H1 (cell line): Measurements from ENCODE around the gene GRIN3A. TPM values are rescaled to one million over a fixed set of nuclear protein-coding genes. Genes with fewer than 3 reads are reported as not detected.

Experiments
- BACH1 ChIP-seq: IDR thresholded peaks from 2 replicates; pipeline ENCODE4 v1.6.1; 2012; ENCODE audit warnings: low read length, improper control_type of control experiment
- EZH2 ChIP-seq: fragments of 200-600 bp; sonication (generic); IDR thresholded peaks from 2 replicates; pipeline ENCODE4 v1.7.1; 2012; ENCODE audit warnings: low read depth, mild to moderate bottlenecking, moderate library complexity, low read length, inconsistent platforms; ENCODE audit not compliant: severe bottlenecking
- KDM1A ChIP-seq: fragments of 200-600, 300-600 bp; sonication (generic); IDR thresholded peaks from 2 replicates; pipeline ENCODE4 v1.7.1; 2016; ENCODE audit warnings: mild to moderate bottlenecking, low read length, borderline replicate concordance
- RFX5 ChIP-seq: IDR thresholded peaks from 2 replicates; pipeline ENCODE4 v1.6.1; 2011; ENCODE audit warnings: low read depth, low read length, improper control_type of control experiment, borderline replicate concordance
- SAP30 ChIP-seq: fragments of 300-600 bp; sonication (generic); IDR thresholded peaks from 2 replicates; pipeline ENCODE4 v1.7.1; 2012; ENCODE audit warnings: low read length, moderate library complexity, mild to moderate bottlenecking, inconsistent platforms; ENCODE audit not compliant: insufficient read depth, insufficient replicate concordance
- SIX5 ChIP-seq: IDR thresholded peaks from 2 replicates; pipeline ENCODE4 v1.6.1; 2011; ENCODE audit warnings: mild to moderate bottlenecking, low read depth, low read length
- SRF ChIP-seq: IDR thresholded peaks from 2 replicates; pipeline ENCODE4 v1.6.1; 2011; ENCODE audit warnings: mild to moderate bottlenecking, low read depth, low read length, moderate library complexity
- TBP ChIP-seq: IDR thresholded peaks from 2 replicates; pipeline ENCODE4 v1.6.1; 2011; ENCODE audit warnings: low read depth, low read length, improper control_type of control experiment
- TEAD4 ChIP-seq: IDR thresholded peaks from 2 replicates; pipeline ENCODE4 v1.6.1; 2012; ENCODE audit warnings: low read depth, low read length, inconsistent platforms, mixed read lengths
- YY1 ChIP-seq: IDR thresholded peaks from 2 replicates; pipeline ENCODE4 v1.6.1; 2011; ENCODE audit warnings: low read depth, mild to moderate bottlenecking, low read length
- polyA plus RNA-seq, 7 experiments: library from polyadenylated mRNA; depleted of rRNA in 3 of 7; stranded (reverse) in 5 of 7; unstranded in 2 of 7; fragments of >200 nt in 5 of 7; fragments of 200-250 nt in 2 of 7; gene quantifications; 1 replicate in 5 of 7; 2 replicates in 1 of 7; 4 replicates in 1 of 7; pipeline versions ENCODE4 v1.2.1 to v1.2.3, GENCODE V29; 2011 to 2013; ENCODE audit warnings: missing spikeins in 2 of 7, mixed read lengths in 2 of 7
- total RNA-seq: library from RNA; stranded (reverse); fragmentation: NEBNext Ultra II Directional; extraction: Animal tissue kit (Norgen Biotek cat#: 25700); gene quantifications from 2 replicates; pipeline ENCODE4 v1.2.1, GENCODE V29; 2021
- TF ChIP-seq, protein P1 (sequence below): fragments of 300-600 bp; sonication (generic); IDR thresholded peaks from 2 replicates; pipeline ENCODE4 v1.7.1; 2012; ENCODE audit warnings: low read length, moderate library complexity, mild to moderate bottlenecking, inconsistent platforms; ENCODE audit not compliant: insufficient replicate concordance

GRIN3A gene
- total and polyA plus RNA-seq, 2 of the 8 experiments (the other 6 are each of a cell fraction or from before 2014, with no cell fraction given), result 0.04 TPM; not detected in 1

DNA sequence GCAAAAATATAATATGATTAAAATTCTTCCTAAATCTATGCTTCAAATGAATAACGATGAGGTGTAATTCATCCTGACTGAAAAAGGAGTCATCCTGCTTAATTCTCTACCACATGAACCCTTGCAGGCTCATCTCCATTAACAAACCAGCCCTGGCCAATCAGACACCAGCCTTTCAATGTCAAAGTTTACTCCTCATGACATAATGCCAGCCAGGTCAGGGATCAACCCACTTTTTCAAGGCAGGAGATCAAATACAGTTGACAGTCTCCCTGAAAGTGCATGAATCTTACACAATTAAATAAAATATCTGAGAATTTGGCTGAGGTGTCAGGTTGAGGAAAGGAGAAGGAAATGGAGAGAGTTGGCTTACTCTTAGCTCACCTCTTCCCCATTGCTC, 7.0 kb downstream of the GRIN3A start (continued):
- TF ChIP-seq, protein P1, sequence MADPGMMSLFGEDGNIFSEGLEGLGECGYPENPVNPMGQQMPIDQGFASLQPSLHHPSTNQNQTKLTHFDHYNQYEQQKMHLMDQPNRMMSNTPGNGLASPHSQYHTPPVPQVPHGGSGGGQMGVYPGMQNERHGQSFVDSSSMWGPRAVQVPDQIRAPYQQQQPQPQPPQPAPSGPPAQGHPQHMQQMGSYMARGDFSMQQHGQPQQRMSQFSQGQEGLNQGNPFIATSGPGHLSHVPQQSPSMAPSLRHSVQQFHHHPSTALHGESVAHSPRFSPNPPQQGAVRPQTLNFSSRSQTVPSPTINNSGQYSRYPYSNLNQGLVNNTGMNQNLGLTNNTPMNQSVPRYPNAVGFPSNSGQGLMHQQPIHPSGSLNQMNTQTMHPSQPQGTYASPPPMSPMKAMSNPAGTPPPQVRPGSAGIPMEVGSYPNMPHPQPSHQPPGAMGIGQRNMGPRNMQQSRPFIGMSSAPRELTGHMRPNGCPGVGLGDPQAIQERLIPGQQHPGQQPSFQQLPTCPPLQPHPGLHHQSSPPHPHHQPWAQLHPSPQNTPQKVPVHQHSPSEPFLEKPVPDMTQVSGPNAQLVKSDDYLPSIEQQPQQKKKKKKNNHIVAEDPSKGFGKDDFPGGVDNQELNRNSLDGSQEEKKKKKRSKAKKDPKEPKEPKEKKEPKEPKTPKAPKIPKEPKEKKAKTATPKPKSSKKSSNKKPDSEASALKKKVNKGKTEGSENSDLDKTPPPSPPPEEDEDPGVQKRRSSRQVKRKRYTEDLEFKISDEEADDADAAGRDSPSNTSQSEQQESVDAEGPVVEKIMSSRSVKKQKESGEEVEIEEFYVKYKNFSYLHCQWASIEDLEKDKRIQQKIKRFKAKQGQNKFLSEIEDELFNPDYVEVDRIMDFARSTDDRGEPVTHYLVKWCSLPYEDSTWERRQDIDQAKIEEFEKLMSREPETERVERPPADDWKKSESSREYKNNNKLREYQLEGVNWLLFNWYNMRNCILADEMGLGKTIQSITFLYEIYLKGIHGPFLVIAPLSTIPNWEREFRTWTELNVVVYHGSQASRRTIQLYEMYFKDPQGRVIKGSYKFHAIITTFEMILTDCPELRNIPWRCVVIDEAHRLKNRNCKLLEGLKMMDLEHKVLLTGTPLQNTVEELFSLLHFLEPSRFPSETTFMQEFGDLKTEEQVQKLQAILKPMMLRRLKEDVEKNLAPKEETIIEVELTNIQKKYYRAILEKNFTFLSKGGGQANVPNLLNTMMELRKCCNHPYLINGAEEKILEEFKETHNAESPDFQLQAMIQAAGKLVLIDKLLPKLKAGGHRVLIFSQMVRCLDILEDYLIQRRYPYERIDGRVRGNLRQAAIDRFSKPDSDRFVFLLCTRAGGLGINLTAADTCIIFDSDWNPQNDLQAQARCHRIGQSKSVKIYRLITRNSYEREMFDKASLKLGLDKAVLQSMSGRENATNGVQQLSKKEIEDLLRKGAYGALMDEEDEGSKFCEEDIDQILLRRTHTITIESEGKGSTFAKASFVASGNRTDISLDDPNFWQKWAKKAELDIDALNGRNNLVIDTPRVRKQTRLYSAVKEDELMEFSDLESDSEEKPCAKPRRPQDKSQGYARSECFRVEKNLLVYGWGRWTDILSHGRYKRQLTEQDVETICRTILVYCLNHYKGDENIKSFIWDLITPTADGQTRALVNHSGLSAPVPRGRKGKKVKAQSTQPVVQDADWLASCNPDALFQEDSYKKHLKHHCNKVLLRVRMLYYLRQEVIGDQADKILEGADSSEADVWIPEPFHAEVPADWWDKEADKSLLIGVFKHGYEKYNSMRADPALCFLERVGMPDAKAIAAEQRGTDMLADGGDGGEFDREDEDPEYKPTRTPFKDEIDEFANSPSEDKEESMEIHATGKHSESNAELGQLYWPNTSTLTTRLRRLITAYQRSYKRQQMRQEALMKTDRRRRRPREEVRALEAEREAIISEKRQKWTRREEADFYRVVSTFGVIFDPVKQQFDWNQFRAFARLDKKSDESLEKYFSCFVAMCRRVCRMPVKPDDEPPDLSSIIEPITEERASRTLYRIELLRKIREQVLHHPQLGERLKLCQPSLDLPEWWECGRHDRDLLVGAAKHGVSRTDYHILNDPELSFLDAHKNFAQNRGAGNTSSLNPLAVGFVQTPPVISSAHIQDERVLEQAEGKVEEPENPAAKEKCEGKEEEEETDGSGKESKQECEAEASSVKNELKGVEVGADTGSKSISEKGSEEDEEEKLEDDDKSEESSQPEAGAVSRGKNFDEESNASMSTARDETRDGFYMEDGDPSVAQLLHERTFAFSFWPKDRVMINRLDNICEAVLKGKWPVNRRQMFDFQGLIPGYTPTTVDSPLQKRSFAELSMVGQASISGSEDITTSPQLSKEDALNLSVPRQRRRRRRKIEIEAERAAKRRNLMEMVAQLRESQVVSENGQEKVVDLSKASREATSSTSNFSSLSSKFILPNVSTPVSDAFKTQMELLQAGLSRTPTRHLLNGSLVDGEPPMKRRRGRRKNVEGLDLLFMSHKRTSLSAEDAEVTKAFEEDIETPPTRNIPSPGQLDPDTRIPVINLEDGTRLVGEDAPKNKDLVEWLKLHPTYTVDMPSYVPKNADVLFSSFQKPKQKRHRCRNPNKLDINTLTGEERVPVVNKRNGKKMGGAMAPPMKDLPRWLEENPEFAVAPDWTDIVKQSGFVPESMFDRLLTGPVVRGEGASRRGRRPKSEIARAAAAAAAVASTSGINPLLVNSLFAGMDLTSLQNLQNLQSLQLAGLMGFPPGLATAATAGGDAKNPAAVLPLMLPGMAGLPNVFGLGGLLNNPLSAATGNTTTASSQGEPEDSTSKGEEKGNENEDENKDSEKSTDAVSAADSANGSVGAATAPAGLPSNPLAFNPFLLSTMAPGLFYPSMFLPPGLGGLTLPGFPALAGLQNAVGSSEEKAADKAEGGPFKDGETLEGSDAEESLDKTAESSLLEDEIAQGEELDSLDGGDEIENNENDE, result no peak
- TF ChIP-seq KDM1A (no peak), SAP30 (no peak), TBP (no peak), SRF (no peak), EZH2 (no peak), YY1 (no peak), SIX5 (no peak), TEAD4 (no peak), BACH1 (no peak), RFX5 (no peak)
- TF ChIP-seq, all 59 proteins: peak for 0
